HG03025 (cell line): ENCODE measurements around the gene KLHDC1.
"Not testable (repeated sequence)": the region's sequence is repeated elsewhere in the genome, so short reads cannot be mapped to it uniquely, and the experiment has no call there.

Experiments
- ATAC-seq: cut with Tn5 transposase; IDR thresholded peaks from one replicate; pipeline ENCODE4 v1.9.1; 2021; ENCODE audit warnings: mild to moderate bottlenecking, moderate library complexity; ENCODE audit not compliant: unreplicated experiment, low FRiP score

The KLHDC1 gene

GRCh38 chr14:49778421-49778820, 85.5 kb downstream of the KLHDC1 start:
- no peak for ATAC-seq

DNA sequence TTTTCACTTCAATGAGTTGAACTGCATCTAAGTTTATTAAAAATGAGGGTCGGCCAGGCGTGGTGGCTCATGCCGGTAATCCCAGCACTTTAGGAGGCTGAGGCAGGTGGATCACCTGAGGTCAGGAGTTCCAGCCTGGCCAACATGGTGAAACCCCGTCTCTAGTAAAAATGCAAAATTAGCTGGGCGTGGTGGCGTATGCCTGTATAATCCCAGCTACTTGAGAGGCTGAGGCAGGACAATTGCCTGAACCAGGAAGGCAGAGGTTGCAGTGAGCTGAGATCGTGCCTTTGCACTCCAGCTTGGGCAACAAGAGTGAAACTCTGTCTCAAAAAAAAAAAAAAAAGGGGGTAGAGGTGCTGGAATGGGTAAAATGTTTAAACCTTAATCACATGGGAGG, 88.1 kb downstream of the KLHDC1 start:
- not testable (repeated sequence) for ATAC-seq

GRCh38 chr14:49783394-49784014, 90.6 kb downstream of the KLHDC1 start:
- no peak for ATAC-seq

DNA sequence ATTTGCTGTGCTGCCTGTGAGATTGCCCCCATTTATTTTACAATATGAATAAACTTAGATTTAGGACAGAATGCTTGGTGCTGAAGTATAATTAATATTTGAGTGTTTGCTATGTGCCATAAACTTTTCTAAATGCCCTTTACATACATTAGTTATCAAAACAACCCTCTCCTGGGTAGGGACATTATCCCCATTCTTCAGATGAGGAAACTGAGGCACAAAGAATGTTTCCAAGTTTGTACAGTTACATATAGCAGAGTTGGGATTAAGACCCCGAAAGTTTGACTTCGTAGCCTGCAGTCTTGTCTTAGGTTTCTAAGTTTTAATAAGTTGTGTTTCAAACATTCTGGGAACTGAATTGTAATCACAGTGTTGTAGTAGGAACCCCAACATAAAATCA, 93.4 kb downstream of the KLHDC1 start:
- no peak for ATAC-seq

GRCh38 chr14:49792618-49793017, 99.7 kb downstream of the KLHDC1 start:
- no peak for ATAC-seq

GRCh38 chr14:49796025-49796424, 103.1 kb downstream of the KLHDC1 start:
- no peak for ATAC-seq
